GM21576 (cell line): ENCODE data around the gene GCK.

Experiments used
- ATAC-seq: cut with Tn5 transposase; IDR thresholded peaks from one replicate; pipeline ENCODE4 v1.9.1; 2021; ENCODE audit warnings: mild to moderate bottlenecking, moderate library complexity; ENCODE audit not compliant: unreplicated experiment

Gene GCK

GRCh38 chr7:44097064-44097932 lies 91.9 kb downstream of the GCK start:
- ATAC-seq = peak; percentile 80

- no peak for ATAC-seq
Observed at GRCh38 chr7:44096326-44096881, 92.8 kb downstream of the GCK start.

- no peak for ATAC-seq
Observed at GRCh38 chr7:44095781-44096180, 93.5 kb downstream of the GCK start.

GRCh38 chr7:44094883-44095592 lies 94.2 kb downstream of the GCK start:
- no peak for ATAC-seq

- no peak for ATAC-seq
Observed at GRCh38 chr7:44094365-44094764, 94.9 kb downstream of the GCK start.
